GM21619 (cell line): ENCODE measurements around the gene BICD2.

Experiments
- ATAC-seq: cut with Tn5 transposase; IDR thresholded peaks from one replicate; pipeline ENCODE4 v1.9.1; 2021; ENCODE audit not compliant: unreplicated experiment

Gene BICD2

GRCh38 chr9:92749071-92749933 lies 15.3 kb downstream of the BICD2 start:
- no peak for ATAC-seq

GRCh38 chr9:92748233-92748497 lies 16.5 kb downstream of the BICD2 start:
- no peak for ATAC-seq

GRCh38 chr9:92747459-92748232 lies 17.0 kb downstream of the BICD2 start:
- ATAC-seq, result no peak

GRCh38 chr9:92746567-92747458 lies 17.8 kb downstream of the BICD2 start:
- no peak for ATAC-seq

GRCh38 chr9:92745881-92746280 lies 18.8 kb downstream of the BICD2 start:
- ATAC-seq, result no peak

GRCh38 chr9:92745331-92745730 lies 19.3 kb downstream of the BICD2 start:
- no peak for ATAC-seq

GRCh38 chr9:92740969-92741368 lies 23.7 kb downstream of the BICD2 start:
- no peak for ATAC-seq

GRCh38 chr9:92740446-92740961 lies 24.1 kb downstream of the BICD2 start:
- ATAC-seq, result no peak

- no peak for ATAC-seq
Measured at GRCh38 chr9:92740009-92740408, 24.6 kb downstream of the BICD2 start.

- ATAC-seq, result no peak
Measured at GRCh38 chr9:92739346-92739970, 25.2 kb downstream of the BICD2 start.

GRCh38 chr9:92738661-92739081 lies 26.0 kb downstream of the BICD2 start:
- no peak for ATAC-seq

- no peak for ATAC-seq
Measured at GRCh38 chr9:92737611-92738299, 26.9 kb downstream of the BICD2 start.

- ATAC-seq, result no peak
Measured at GRCh38 chr9:92737216-92737606, 27.4 kb downstream of the BICD2 start.

- ATAC-seq, result no peak
Measured at GRCh38 chr9:92736563-92737215, 27.9 kb downstream of the BICD2 start.

- ATAC-seq, result no peak
Measured at GRCh38 chr9:92735636-92736562, 28.7 kb downstream of the BICD2 start.

- no peak for ATAC-seq
Measured at GRCh38 chr9:92734931-92735635, 29.6 kb downstream of the BICD2 start.

GRCh38 chr9:92730897-92731296 lies 33.7 kb downstream of the BICD2 start:
- ATAC-seq, result no peak

GRCh38 chr9:92729735-92730155 lies 34.9 kb downstream of the BICD2 start:
- ATAC-seq, result no peak
